ENCODE data around the gene U2SURP. TPM values are rescaled to one million over a fixed set of nuclear protein-coding genes. Genes with fewer than 3 reads are reported as not detected.

Gene U2SURP
- total RNA-seq, 1 donor from 2014 or later: 232 TPM

DNA sequence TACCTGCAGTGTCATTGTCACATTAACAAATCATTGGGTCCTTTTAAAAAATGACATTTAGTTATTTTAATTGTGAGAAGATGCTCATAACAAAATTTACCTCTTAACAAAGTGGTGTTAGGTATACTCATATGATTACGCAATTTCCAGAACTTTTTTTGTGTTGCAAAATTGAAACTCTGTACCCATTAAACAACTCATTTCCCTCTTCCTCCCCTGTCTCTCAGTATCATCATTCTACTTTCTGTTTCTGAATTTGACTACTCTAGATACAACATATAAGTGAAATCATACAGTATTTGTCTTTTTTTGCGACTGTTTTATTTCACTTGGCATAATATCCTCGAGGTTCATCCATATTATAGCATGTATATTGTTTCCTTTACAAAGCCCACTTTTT is 59.5 kb downstream of the U2SURP start:
- no peaks in the 10 kb centered on the region for H3K4me1 ChIP-seq
- no peak overlapping the region for H2AFZ ChIP-seq (replicated peaks)
- Mint-ChIP-seq H3K36me3 (peaks cover 19% of the 10 kb centered on the region), H3K4me1 (no peaks in the 10 kb centered on the region), H3K27me3 (ENCODE audit: insufficient read depth, low read depth) (no peaks in the 10 kb centered on the region), H3K9me3 (no peaks in the 10 kb centered on the region), H3K4me3 (no peak overlapping the region), H3K27ac (no peak overlapping the region)
- no peak for DNase-seq (ENCODE audit: low spot score)
- H3F3A ChIP-seq (ENCODE audit: low read depth): peaks cover 4% of the 10 kb centered on the region
- no peak overlapping the region for H3K27ac ChIP-seq
- H3K36me3 ChIP-seq: peaks cover 37% of the 10 kb centered on the region
- no peak overlapping the region for H3K4me2 ChIP-seq
- H3K4me3 ChIP-seq: no peak overlapping the region
- H3K9me3 ChIP-seq (ENCODE audit: low read depth): no peaks in the 10 kb centered on the region
- no peaks in the 10 kb centered on the region for H3K27me3 ChIP-seq
- H4K20me1 ChIP-seq (ENCODE audit: low read depth): no peaks in the 10 kb centered on the region
- H3K79me2 ChIP-seq (ENCODE audit: low read depth): no peaks in the 10 kb centered on the region
- H3K9ac ChIP-seq: no peak overlapping the region
- no peak for TF ChIP-seq EZH2phosphoT487 (IDR thresholded peaks at IDR 0.05)
- TF ChIP-seq EZH2 (IDR thresholded peaks at IDR 0.05): no peak
- TF ChIP-seq, protein P1, sequence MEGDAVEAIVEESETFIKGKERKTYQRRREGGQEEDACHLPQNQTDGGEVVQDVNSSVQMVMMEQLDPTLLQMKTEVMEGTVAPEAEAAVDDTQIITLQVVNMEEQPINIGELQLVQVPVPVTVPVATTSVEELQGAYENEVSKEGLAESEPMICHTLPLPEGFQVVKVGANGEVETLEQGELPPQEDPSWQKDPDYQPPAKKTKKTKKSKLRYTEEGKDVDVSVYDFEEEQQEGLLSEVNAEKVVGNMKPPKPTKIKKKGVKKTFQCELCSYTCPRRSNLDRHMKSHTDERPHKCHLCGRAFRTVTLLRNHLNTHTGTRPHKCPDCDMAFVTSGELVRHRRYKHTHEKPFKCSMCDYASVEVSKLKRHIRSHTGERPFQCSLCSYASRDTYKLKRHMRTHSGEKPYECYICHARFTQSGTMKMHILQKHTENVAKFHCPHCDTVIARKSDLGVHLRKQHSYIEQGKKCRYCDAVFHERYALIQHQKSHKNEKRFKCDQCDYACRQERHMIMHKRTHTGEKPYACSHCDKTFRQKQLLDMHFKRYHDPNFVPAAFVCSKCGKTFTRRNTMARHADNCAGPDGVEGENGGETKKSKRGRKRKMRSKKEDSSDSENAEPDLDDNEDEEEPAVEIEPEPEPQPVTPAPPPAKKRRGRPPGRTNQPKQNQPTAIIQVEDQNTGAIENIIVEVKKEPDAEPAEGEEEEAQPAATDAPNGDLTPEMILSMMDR (IDR thresholded peaks at IDR 0.05): no peak

DNA sequence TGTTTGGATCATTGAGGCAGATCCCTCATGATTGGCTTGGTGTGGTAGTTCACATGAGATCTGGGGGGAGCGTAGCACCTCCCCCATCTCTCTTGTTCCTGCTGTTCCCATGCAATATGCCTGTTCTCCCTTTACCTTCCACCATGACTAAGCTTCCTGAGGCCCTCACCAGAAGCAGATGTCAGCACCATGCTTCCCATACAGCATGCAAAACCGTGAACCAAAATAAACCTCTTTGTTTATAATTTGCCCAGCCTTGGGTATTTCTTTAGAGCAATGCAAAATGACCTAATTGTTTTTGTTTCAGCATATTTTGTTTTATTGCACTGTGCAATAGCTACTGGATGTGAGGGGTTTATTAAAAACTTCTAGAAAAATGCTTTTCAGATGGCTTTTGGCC is 61.6 kb downstream of the U2SURP start:
- Mint-ChIP-seq H3K4me1 (no peaks in the 10 kb centered on the region), H3K36me3 (peaks cover 10% of the 10 kb centered on the region), H3K27me3 (ENCODE audit: insufficient read depth, low read depth) (no peaks in the 10 kb centered on the region), H3K9me3 (no peaks in the 10 kb centered on the region), H3K4me3 (no peak overlapping the region), H3K27ac (no peak overlapping the region)
- Histone ChIP-seq H3K27ac (no peak overlapping the region), H3K9me3 (ENCODE audit: low read depth) (no peaks in the 10 kb centered on the region), H3K27me3 (no peaks in the 10 kb centered on the region), H3F3A (ENCODE audit: low read depth) (peaks cover 4% of the 10 kb centered on the region), H3K9ac (no peak overlapping the region), H2AFZ (replicated peaks) (no peak overlapping the region), H3K36me3 (peaks cover 18% of the 10 kb centered on the region), H3K79me2 (ENCODE audit: low read depth) (no peaks in the 10 kb centered on the region), H3K4me1 (no peaks in the 10 kb centered on the region), H3K4me3 (no peak overlapping the region), H4K20me1 (ENCODE audit: low read depth) (no peaks in the 10 kb centered on the region), H3K4me2 (no peak overlapping the region)
- TF ChIP-seq EZH2 (IDR thresholded peaks at IDR 0.05): no peak
- TF ChIP-seq, protein P1 (IDR thresholded peaks at IDR 0.05): no peak
- TF ChIP-seq EZH2phosphoT487 (IDR thresholded peaks at IDR 0.05): no peak
- no peak for DNase-seq (ENCODE audit: low spot score)

DNA sequence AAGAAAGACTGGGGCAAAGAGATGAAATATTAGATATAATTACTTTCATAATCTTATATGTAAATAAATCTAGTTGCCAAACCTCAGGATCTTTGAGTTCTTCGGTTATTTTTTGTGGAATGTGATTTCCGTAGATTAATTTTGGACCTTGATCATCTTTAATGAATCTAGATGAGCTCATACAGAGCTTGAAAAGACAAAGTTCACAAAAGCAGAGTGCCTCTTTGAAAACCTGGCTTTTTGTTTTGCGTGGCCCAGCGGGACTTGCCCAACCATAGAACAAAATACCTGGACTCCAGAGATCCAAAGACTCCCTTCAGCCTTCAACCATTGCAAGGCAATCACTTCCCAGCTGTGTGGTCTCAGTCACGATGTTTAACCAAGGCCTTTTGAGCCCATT is 63.4 kb downstream of the U2SURP start:
- Mint-ChIP-seq H3K4me1 (no peaks in the 10 kb centered on the region), H3K9me3 (no peaks in the 10 kb centered on the region), H3K27ac (no peak overlapping the region), H3K4me3 (no peak overlapping the region), H3K27me3 (ENCODE audit: insufficient read depth, low read depth) (no peaks in the 10 kb centered on the region), H3K36me3 (peaks cover 5% of the 10 kb centered on the region)
- Histone ChIP-seq H3K36me3 (peaks cover 9% of the 10 kb centered on the region), H3K27me3 (no peaks in the 10 kb centered on the region), H2AFZ (replicated peaks) (no peak overlapping the region), H3K27ac (no peak overlapping the region), H3K9ac (no peak overlapping the region), H3K4me2 (no peak overlapping the region), H3K79me2 (ENCODE audit: low read depth) (no peaks in the 10 kb centered on the region), H3K9me3 (ENCODE audit: low read depth) (no peaks in the 10 kb centered on the region), H4K20me1 (ENCODE audit: low read depth) (no peaks in the 10 kb centered on the region), H3F3A (ENCODE audit: low read depth) (no peaks in the 10 kb centered on the region), H3K4me1 (no peaks in the 10 kb centered on the region), H3K4me3 (no peak overlapping the region)
- no peak for TF ChIP-seq EZH2 (IDR thresholded peaks at IDR 0.05)
- no peak for TF ChIP-seq EZH2phosphoT487 (IDR thresholded peaks at IDR 0.05)
- TF ChIP-seq, protein P1 (IDR thresholded peaks at IDR 0.05): no peak
- DNase-seq (ENCODE audit: low spot score): no peak
